ENCODE measurements around the gene VAV1.

GRCh38 chr19:6903446-6903845 is 130.9 kb downstream of the VAV1 start:
- TF ChIP-seq CTCF (conservative IDR thresholded peaks at IDR 0.05; ENCODE audit: low read depth, low read length), result no peak
- no peak for TF ChIP-seq EZH2 (IDR thresholded peaks at IDR 0.05; ENCODE audit: low read length, unreplicated experiment)
